Measurements from ENCODE around the gene DESI1. TPM values are rescaled to one million over a fixed set of nuclear protein-coding genes. Genes with fewer than 3 reads are reported as not detected.

DESI1 gene
- total RNA-seq, 1 donor from 2014 or later = 26.1 TPM

- no peak for DNase-seq
- TF ChIP-seq CTCF (IDR thresholded peaks at IDR 0.05) = no peak
- intact Hi-C loops (cut with DNase I) = no loop called here
Measured at GRCh38 chr22:41568811-41569210, 52.0 kb downstream of the DESI1 start.

GRCh38 chr22:41567512-41567768 is 53.4 kb downstream of the DESI1 start:
- Histone ChIP-seq H3K9me3 (no peaks in the 10 kb centered on the region), H3K27ac (no peak overlapping the region), H3K27me3 (ENCODE audit: low read depth) (no peaks in the 10 kb centered on the region), H3K36me3 (no peaks in the 10 kb centered on the region), H3K4me1 (no peaks in the 10 kb centered on the region), H3K4me3 (no peak overlapping the region)
- no peak for ATAC-seq
- TF ChIP-seq CTCF (IDR thresholded peaks at IDR 0.05) = no peak
- intact Hi-C loops (cut with DNase I) = no loop called here
- no peak for DNase-seq

More at GRCh38 chr22:41568811-41569210, 52.0 kb downstream of the DESI1 start:
- H3K9me3 ChIP-seq = no peaks in the 10 kb centered on the region
- no peaks in the 10 kb centered on the region for H3K27me3 ChIP-seq (ENCODE audit: low read depth)
- H3K4me3 ChIP-seq = no peak overlapping the region
- H3K27ac ChIP-seq = no peak overlapping the region
- H3K4me1 ChIP-seq = no peaks in the 10 kb centered on the region
- no peak for ATAC-seq
- no peaks in the 10 kb centered on the region for H3K36me3 ChIP-seq

DNA sequence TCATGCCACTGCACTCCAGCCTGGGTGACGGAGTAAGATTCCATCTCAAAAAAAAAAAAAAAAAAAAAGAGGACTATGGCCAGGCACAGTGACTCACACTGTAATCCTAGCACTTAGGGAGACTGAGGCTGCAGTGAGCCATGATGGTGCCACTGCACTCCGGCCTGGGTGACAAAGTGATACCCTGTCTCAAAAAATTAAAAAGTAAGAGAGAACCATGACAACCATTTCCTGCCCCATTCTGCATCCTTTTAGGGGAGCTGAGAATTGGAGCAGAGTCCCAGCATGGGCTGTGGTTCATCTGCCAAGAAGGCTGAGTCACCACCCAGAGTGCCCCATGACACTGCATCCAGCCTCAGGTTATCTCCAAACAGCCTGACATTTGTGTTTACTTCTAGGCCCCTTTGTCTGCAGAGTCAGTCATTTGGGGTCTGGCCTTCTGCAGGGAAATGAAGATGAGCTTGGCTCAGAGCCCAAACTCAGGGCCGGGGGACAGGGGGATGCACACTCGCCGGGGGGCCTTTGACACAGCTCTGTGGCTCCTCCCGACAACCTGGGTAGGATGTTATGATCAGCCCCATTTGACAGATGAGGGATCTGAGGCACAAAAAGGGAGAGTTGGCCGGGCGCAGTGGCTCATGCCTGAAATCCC is 55.3 kb downstream of the DESI1 start:
- no peak for TF ChIP-seq CTCF (IDR thresholded peaks at IDR 0.05)
- Histone ChIP-seq H3K4me3 (no peak overlapping the region), H3K9me3 (no peaks in the 10 kb centered on the region), H3K27ac (no peak overlapping the region), H3K27me3 (ENCODE audit: low read depth) (no peaks in the 10 kb centered on the region), H3K36me3 (no peaks in the 10 kb centered on the region), H3K4me1 (no peaks in the 10 kb centered on the region)
- DNase-seq = no peak
- peak; percentile 20 to 30 for ATAC-seq
- intact Hi-C loops (cut with DNase I) = no loop called here

DNA sequence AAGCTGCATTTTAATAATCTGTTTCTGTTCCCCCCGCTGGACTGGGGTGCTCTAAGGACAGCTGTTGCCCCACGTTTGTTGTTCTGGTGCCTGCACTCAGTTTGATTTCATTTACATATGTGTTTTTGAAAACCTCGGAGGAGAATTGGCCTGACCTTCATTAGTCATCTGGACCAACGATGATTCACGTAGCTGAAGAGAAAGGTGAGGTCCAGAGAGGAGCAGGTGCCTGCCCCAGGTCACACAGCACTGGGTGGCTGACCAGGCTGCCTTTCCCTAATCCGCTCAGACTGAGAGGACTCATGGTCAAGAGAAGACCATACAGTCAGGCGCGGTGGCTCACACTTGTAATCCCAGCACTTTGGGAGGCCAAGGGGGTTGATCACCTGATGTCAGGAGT is 56.3 kb downstream of the DESI1 start:
- no peaks in the 10 kb centered on the region for H3K9me3 ChIP-seq
- no peak for TF ChIP-seq CTCF (IDR thresholded peaks at IDR 0.05)
- intact Hi-C loops (cut with DNase I) = no loop called here
- H3K4me1 ChIP-seq = no peaks in the 10 kb centered on the region
- DNase-seq (no peak), ATAC-seq (no peak)
- H3K27me3 ChIP-seq (ENCODE audit: low read depth) = no peaks in the 10 kb centered on the region
- H3K36me3 ChIP-seq = no peaks in the 10 kb centered on the region
- no peak overlapping the region for H3K4me3 ChIP-seq
- H3K27ac ChIP-seq = no peak overlapping the region

DNA sequence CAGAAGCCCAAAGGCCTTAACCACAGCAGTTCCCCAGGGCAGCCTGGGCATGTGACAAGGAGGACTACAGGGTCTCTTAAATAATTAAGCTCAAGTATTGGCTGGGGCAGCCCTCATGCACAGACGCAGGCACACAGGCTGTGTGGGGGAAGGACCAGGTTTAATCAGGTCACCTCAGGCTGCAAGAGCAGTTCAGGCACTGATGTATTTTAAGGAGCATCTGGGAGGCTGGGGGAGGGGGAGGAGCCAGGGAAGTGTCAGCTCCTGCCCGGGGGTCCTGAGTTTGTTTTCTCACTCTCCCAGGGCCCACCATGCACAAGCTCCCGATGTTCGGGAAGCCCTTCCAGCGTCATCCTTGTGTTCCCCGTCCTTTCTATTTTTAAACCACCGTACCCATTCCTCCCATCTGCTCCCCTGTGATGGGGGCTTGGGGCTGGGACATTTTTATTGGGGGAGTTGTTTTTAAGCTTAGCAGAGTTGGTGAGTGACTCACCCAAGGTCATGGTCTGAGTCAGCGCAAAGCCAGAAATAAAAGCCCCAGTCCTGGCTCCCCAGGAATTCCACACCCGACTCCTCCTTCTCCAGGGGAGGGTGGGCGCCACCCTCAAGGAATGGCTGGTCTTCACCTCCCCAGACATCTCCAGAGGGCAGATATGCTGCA is 57.7 kb downstream of the DESI1 start:
- Histone ChIP-seq H3K4me1 (no peaks in the 10 kb centered on the region), H3K27me3 (ENCODE audit: low read depth) (no peaks in the 10 kb centered on the region), H3K27ac (no peak overlapping the region), H3K4me3 (no peak overlapping the region), H3K36me3 (no peaks in the 10 kb centered on the region), H3K9me3 (no peaks in the 10 kb centered on the region)
- ATAC-seq (no peak), DNase-seq (no peak)
- TF ChIP-seq CTCF (IDR thresholded peaks at IDR 0.05) = no peak
- intact Hi-C loops (cut with DNase I) = no loop called here
